Right lobe of liver (tissue), 6 donors: ENCODE data around the gene CLCA4. TPM values are rescaled to one million over a fixed set of nuclear protein-coding genes. Genes with fewer than 3 reads are reported as not detected.

Source experiments
- ATAC-seq, 4 donors: fragments of 200-7000 bp; cut with Tn5 transposase; one replicate each; pipeline ENCODE4 v1.9.1; 2020; ENCODE audit warnings: mild to moderate bottlenecking in 4 of 4, moderate library complexity in 4 of 4
- DNase-seq, 3 donors: peaks; one replicate each; pipeline ENCODE4 v3.0.0-alpha.2; 2020
- H3K27ac ChIP-seq, 3 donors: fragments of 200-600 bp; one replicate each; pipeline ENCODE4 v1.8.0; 2022
- H3K27me3 ChIP-seq, 2 donors: fragments of 200-600 bp; one replicate each; pipeline ENCODE4 v1.8.0; 2022
- H3K36me3 ChIP-seq, 4 donors: fragments of 200-600 bp; sonication (generic) in 1 of 4; one replicate each; pipeline versions ENCODE4 v1.5.1 to v1.8.0; 2017 to 2022; ENCODE audit warnings: control low read depth in 1 of 4
- H3K4me1 ChIP-seq, 4 donors: fragments of 200-600 bp; sonication (generic) in 1 of 4; one replicate each; pipeline versions ENCODE4 v1.5.1 to v1.8.0; 2017 to 2022; ENCODE audit warnings: control low read depth in 1 of 4
- H3K4me3 ChIP-seq, 3 donors: fragments of 200-600 bp; one replicate each; pipeline ENCODE4 v1.8.0; 2022
- H3K9me3 ChIP-seq, 4 donors: fragments of 200-600 bp; sonication (generic) in 1 of 4; one replicate each; pipeline versions ENCODE4 v1.5.1 to v1.8.0; 2017 to 2022; ENCODE audit warnings: control low read depth in 1 of 4
- CTCF ChIP-seq, 4 donors: fragments of 200-600 bp in 3 of 4; fragments of 450-650 bp in 1 of 4; IDR thresholded peaks; one replicate each; pipeline versions ENCODE4 v1.5.1 to v1.8.0; 2016 to 2022; ENCODE audit warnings: antibody characterized with exemption in 4 of 4, mild to moderate bottlenecking in 2 of 4
- POLR2A ChIP-seq: fragments of 450-650 bp; IDR thresholded peaks from one replicate; pipeline ENCODE4 v1.6.1; 2017; ENCODE audit warnings: antibody characterized with exemption, mild to moderate bottlenecking
- WGBS: methylation state at CpG from one replicate; pipeline ENCODE4 v1.1.6; 2018; ENCODE audit warnings: low coverage, low lambda C conversion rate; ENCODE audit not compliant: insufficient coverage; ENCODE audit errors: missing lambda C conversion rate; 5-methylcytosine and 5-hydroxymethylcytosine counted together
- intact Hi-C, 2 donors: fragments of 100-400 bp; cut with DNase I; formaldehyde crosslinking; loops; one replicate each; pipeline versions ENCODE4 v1.11.2 to v1.14.1; 2022
- total RNA-seq, 6 experiments: library from RNA; depleted of rRNA in 2 of 6; stranded (reverse); fragments of >200 nt in 2 of 6; fragmentation: NEBNext Ultra II Directional in 3 of 6; extraction: Animal tissue kit (Norgen Biotek cat#: 25700) in 3 of 6; gene quantifications; one replicate each; pipeline versions ENCODE4 v1.1.0 to v1.2.4, GENCODE V29; 2016 to 2023
- donor health status: DM: no; HTN: yes; CAD: no.
- donor health status: DM: no; HTN: no; CAD: no.
- donor health status: DM: no; HTN: no; CAD: no.
- donor health status: DM: no; HTN: yes; CAD: no.
- donor health status: DM: no; HTN: yes; CAD: no.

CLCA4 gene
- total RNA-seq, 6 experiments from 2014 or later, result 0.07 TPM; not detected in 5

DNA sequence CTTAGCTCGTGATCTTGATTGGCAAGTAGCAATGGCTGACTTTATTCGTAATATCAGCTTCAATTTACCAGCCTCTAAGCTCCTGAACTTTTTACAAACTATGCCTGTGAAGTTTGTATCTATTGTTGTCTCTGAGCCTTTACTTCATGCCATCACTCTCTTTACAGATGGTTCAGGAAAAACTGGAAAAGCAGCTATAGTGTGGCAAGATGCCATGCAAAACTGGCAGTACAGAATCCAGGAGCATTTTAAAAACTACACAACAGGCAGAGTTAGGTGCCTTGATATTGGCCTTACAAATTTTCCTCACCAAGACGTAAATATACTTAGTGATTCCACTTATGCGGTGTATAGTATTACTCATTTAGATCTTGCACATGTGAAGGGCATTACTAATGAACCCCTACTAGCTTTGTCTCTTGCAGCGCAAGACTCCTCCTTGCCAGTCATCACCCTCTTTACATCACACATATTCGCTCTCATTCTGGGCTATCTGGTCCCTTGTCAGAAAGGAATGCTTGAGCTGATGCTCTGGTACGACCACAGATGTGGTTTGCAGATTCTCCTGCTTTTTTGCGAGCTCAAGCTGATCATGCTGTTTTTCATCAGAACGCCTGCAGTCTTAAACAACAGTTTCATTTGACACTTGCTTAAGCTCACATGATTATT, 41.8 kb upstream of the CLCA4 start:
- 55% methylated on average over 9 of the region's 9 CpGs for WGBS
- Histone ChIP-seq H3K4me3 (no peak overlapping the region), H3K27me3 (no peaks in the 10 kb centered on the region), H3K27ac (no peak overlapping the region), H3K4me1 (peaks cover 0 to 6% (median 0%) of the 10 kb centered on the region in 4 donors), H3K36me3 (no peaks in the 10 kb centered on the region), H3K9me3 (no peaks in the 10 kb centered on the region)
- ATAC-seq, result no peak
- TF ChIP-seq CTCF (IDR thresholded peaks at IDR 0.05) (no peak), POLR2A (no peak)
- intact Hi-C loops, result no loop called here
- DNase-seq, result no peak

DNA sequence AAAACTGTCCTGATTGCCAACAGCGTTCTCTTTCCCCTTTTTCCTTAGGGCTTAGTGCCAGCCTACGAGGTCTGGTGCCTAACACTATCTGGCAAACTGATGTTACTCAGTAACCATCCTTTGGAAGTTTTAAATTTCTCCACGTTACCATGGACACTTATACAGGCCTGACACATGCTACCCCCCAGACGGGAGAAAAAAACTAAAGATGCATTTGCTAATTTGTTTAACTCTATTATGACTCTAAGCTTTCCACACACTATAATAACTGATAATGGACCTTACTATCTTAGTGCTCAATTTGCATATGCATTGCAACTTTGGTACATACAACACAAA, 41.3 kb upstream of the CLCA4 start:
- TF ChIP-seq POLR2A, result no peak
- no peak for TF ChIP-seq CTCF (IDR thresholded peaks at IDR 0.05)
- no peaks in the 10 kb centered on the region for H3K9me3 ChIP-seq
- no peaks in the 10 kb centered on the region for H3K36me3 ChIP-seq
- H3K4me3 ChIP-seq, result no peak overlapping the region
- 46% methylated on average over 4 of the region's 4 CpGs for WGBS
- no peak overlapping the region for H3K27ac ChIP-seq
- ATAC-seq, result no peak
- no peaks in the 10 kb centered on the region for H3K27me3 ChIP-seq
- no peak for DNase-seq
- peaks cover 0 to 6% (median 0%) of the 10 kb centered on the region in 4 donors for H3K4me1 ChIP-seq
- intact Hi-C loops, result no loop called here

DNA sequence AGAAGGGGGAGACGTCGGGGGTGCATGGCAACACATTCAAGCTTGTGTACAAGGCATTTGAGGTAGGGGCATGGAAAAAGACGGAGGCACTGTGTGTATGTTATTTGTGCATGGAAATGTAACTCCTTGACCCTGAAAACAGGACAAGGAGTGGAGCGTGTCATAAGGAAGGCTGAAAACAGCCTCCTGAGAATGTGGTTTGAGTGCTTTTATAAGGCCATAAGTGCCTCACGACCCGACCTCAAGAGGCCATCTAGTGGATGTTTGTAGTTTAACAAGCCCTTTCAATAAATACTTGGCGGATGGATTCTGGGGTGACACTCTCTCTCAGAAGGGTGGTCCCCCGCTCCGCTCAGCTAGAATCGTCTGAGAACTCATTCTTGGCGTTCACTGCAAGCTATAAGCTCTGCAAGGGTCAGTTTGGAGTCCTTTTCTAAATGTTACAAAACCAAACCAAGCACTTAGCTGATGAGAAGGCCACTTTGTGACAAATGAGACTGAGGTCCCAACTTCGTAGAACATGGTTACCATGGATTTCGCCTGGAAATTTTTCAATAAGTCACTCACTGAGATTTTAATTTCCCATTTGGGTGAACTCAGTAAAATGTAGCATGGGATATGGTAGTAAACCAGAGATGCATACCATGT, 38.8 kb upstream of the CLCA4 start:
- intact Hi-C loops, result no loop called here
- WGBS, result 31% methylated on average over 12 of the region's 13 CpGs
- DNase-seq, result no peak
- Histone ChIP-seq H3K36me3 (no peaks in the 10 kb centered on the region), H3K27ac (no peak overlapping the region), H3K4me3 (no peak overlapping the region), H3K9me3 (no peaks in the 10 kb centered on the region), H3K27me3 (no peaks in the 10 kb centered on the region), H3K4me1 (no peaks in the 10 kb centered on the region)
- peak in 3 of 4 donors; percentile 40 to 50 (median 42) for ATAC-seq
- TF ChIP-seq CTCF (IDR thresholded peaks at IDR 0.05), result peak; percentile 35 to 47 (median 44)
- no peak for TF ChIP-seq POLR2A

DNA sequence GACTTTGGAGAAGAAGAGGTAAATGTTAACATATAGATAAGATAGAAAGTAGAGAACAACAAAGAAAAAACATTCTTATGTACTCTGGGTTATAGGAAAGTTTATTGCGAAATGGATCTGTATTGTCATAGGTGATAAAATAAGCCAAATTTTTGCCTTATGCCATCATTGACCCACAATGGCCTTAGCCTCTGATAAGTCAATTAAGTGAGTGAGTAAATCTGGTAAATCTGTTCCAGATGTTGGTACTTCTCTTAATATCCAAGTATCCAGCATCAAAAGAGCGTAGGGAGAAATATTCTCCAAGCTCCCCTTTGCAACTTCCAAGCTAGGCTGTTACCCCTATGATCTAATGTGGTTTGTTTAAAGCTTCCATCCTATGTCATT, 38.3 kb upstream of the CLCA4 start:
- Histone ChIP-seq H3K9me3 (no peaks in the 10 kb centered on the region), H3K4me1 (no peaks in the 10 kb centered on the region), H3K27ac (no peak overlapping the region), H3K36me3 (no peaks in the 10 kb centered on the region), H3K27me3 (no peaks in the 10 kb centered on the region), H3K4me3 (no peak overlapping the region)
- WGBS, result 64% methylated on average over 2 of the region's 2 CpGs
- intact Hi-C loops, result no loop called here
- DNase-seq, result no peak
- TF ChIP-seq POLR2A (no peak), CTCF (IDR thresholded peaks at IDR 0.05) (no peak)
- no peak for ATAC-seq
